H1 (cell line): ENCODE results near the gene PXDN. TPM values are rescaled to one million over a fixed set of nuclear protein-coding genes. Genes with fewer than 3 reads are reported as not detected.

Source experiments
- CTCF ChIA-PET: fragments of 300-600 bp; sonication (Branson Sonifier 250); formaldehyde crosslinking; loops from one replicate; lab custom pipeline; 2021; ENCODE audit not compliant: partially characterized antibody; lab: Charles Lee
- POLR2A ChIA-PET: fragments of 300-600 bp; sonication (Branson Sonifier 250); formaldehyde crosslinking; loops from one replicate; lab custom pipeline; 2021; ENCODE audit warnings: inconsistent platforms; ENCODE audit not compliant: partially characterized antibody; lab: Charles Lee
- DNase-seq, 2 experiments: peaks; one replicate each; pipeline versions ENCODE4 v3.0.0 to v3.0.0-alpha.2; 2010 to 2022; ENCODE audit warnings: low spot score in 2 of 2, low read depth in 1 of 2, mixed read lengths in 1 of 2
- FAIRE-seq: peaks from 2 replicates; lab custom pipeline; 2011; peaks lifted over from hg19 to GRCh38; lab: Jason Lieb, UNC
- H2AFZ ChIP-seq: 2 replicates; pipeline ENCODE4 v1.8.1; 2012; ENCODE audit warnings: low read length, inconsistent platforms
- H2AK5ac ChIP-seq: 2 replicates; pipeline ENCODE4 v1.6.1; 2013; ENCODE audit warnings: low read depth, low read length
- H2BK120ac ChIP-seq: replicated peaks from 2 replicates; pipeline ENCODE3; 2013; ENCODE audit warnings: low read depth, low read length, inconsistent platforms
- H2BK12ac ChIP-seq: 2 replicates; pipeline ENCODE4 v1.6.1; 2013; ENCODE audit warnings: low read depth, low read length
- H2BK15ac ChIP-seq: 2 replicates; pipeline ENCODE4 v1.6.1; 2013; ENCODE audit warnings: low read length
- H2BK20ac ChIP-seq: 2 replicates; pipeline ENCODE4 v1.6.1; 2013; ENCODE audit warnings: low read length
- H2BK5ac ChIP-seq: 2 replicates; pipeline ENCODE4 v1.6.1; 2013; ENCODE audit warnings: low read depth, low read length
- H3K14ac ChIP-seq: 2 replicates; pipeline ENCODE4 v1.6.1; 2013; ENCODE audit warnings: inconsistent platforms; ENCODE audit not compliant: insufficient read length
- H3K18ac ChIP-seq: 2 replicates; pipeline ENCODE4 v1.6.1; 2013; ENCODE audit warnings: low read length; ENCODE audit errors: extremely low read depth
- H3K23ac ChIP-seq: 2 replicates; pipeline ENCODE4 v1.6.1; 2013; ENCODE audit warnings: inconsistent platforms; ENCODE audit not compliant: insufficient read length
- H3K23me2 ChIP-seq: 2 replicates; pipeline ENCODE4 v1.6.1; 2013; ENCODE audit warnings: low read depth, low read length
- H3K27ac ChIP-seq: 2 replicates; pipeline ENCODE4 v1.6.1; 2011; ENCODE audit warnings: low read depth, low read length, inconsistent platforms
- H3K27me3 ChIP-seq, 4 experiments: replicated peaks in 1 of 4; 1 replicate in 1 of 4; 2 replicates in 3 of 4; pipeline versions ENCODE4 v1.6.1 to v1.8.1; 2011 to 2013; ENCODE audit warnings: low read length in 3 of 4, mild to moderate bottlenecking in 3 of 4, inconsistent platforms in 2 of 4, mixed read lengths in 2 of 4, moderate library complexity in 1 of 4; ENCODE audit not compliant: control insufficient read depth in 3 of 4, insufficient read depth in 3 of 4; ENCODE audit errors: extremely low read depth in 1 of 4
- H3K36me3 ChIP-seq, 4 experiments: 2 replicates each; pipeline versions ENCODE4 v1.6.1 to v1.8.1; 2011 to 2013; ENCODE audit warnings: mild to moderate bottlenecking in 4 of 4, low read length in 3 of 4, moderate library complexity in 2 of 4, control low read depth in 1 of 4, inconsistent platforms in 1 of 4; ENCODE audit not compliant: insufficient read depth in 4 of 4, control insufficient read depth in 2 of 4
- H3K4ac ChIP-seq: replicated peaks from 2 replicates; pipeline ENCODE3; 2013; ENCODE audit warnings: low read length, low read depth, mixed read lengths, inconsistent platforms; ENCODE audit not compliant: insufficient read length
- H3K4me1 ChIP-seq, 4 experiments: replicated peaks in 1 of 4; 1 replicate in 1 of 4; 2 replicates in 3 of 4; pipeline versions ENCODE4 v1.6.1 to v1.8.1; 2011 to 2013; ENCODE audit warnings: low read length in 3 of 4, inconsistent platforms in 2 of 4, mixed read lengths in 1 of 4; ENCODE audit not compliant: insufficient read depth in 4 of 4, control insufficient read depth in 3 of 4
- H3K4me2 ChIP-seq, 2 experiments: 2 replicates each; pipeline versions ENCODE4 v1.6.1 to v1.8.1; 2011 to 2013; ENCODE audit warnings: low read depth in 2 of 2, low read length in 2 of 2, control low read depth in 1 of 2, inconsistent platforms in 1 of 2, mild to moderate bottlenecking in 1 of 2; ENCODE audit not compliant: insufficient read depth in 1 of 2
- H3K4me3 ChIP-seq, 4 experiments: fragments of 200-600, 300-600 bp in 1 of 4; sonication (generic), shearing (Covaris generic), sonication (Bioruptor Twin) in 1 of 4; 2 replicates each; pipeline versions ENCODE4 v1.5.1 to v1.8.1; 2011 to 2016; ENCODE audit warnings: low read length in 4 of 4, low read depth in 3 of 4, control low read depth in 2 of 4, inconsistent platforms in 2 of 4, mild to moderate bottlenecking in 2 of 4, mixed read lengths in 1 of 4, moderate library complexity in 1 of 4; ENCODE audit not compliant: insufficient read depth in 2 of 4; ENCODE audit errors: extremely low read depth in 1 of 4
- H3K56ac ChIP-seq: replicated peaks from 2 replicates; pipeline ENCODE3; 2013; ENCODE audit warnings: low read depth, mild to moderate bottlenecking, mixed read lengths, low read length, inconsistent platforms; ENCODE audit not compliant: insufficient read length
- H3K79me1 ChIP-seq: 2 replicates; pipeline ENCODE4 v1.6.1; 2013; ENCODE audit warnings: low read depth, low read length, control low read depth
- H3K79me2 ChIP-seq, 2 experiments: 2 replicates each; pipeline versions ENCODE4 v1.6.1 to v1.8.1; 2012 to 2013; ENCODE audit warnings: low read length in 2 of 2, mild to moderate bottlenecking in 2 of 2, inconsistent platforms in 1 of 2; ENCODE audit not compliant: insufficient read depth in 2 of 2, control insufficient read depth in 1 of 2
- H3K9ac ChIP-seq, 4 experiments: replicated peaks in 1 of 4; 1 replicate in 1 of 4; 2 replicates in 3 of 4; pipeline versions ENCODE4 v1.6.1 to v1.8.1; 2011 to 2013; ENCODE audit warnings: low read depth in 3 of 4, low read length in 3 of 4, control low read depth in 2 of 4, mild to moderate bottlenecking in 2 of 4, moderate library complexity in 2 of 4, inconsistent platforms in 1 of 4; ENCODE audit errors: extremely low read depth in 1 of 4
- H3K9me3 ChIP-seq, 2 experiments: 2 replicates each; pipeline versions ENCODE4 v1.6.1 to v1.8.1; 2012 to 2013; ENCODE audit warnings: mild to moderate bottlenecking in 2 of 2, moderate library complexity in 2 of 2, control low read depth in 1 of 2, inconsistent platforms in 1 of 2, low read depth in 1 of 2, low read length in 1 of 2, mixed read lengths in 1 of 2; ENCODE audit not compliant: insufficient read depth in 2 of 2
- H4K20me1 ChIP-seq, 2 experiments: replicated peaks in 1 of 2; 2 replicates each; pipeline versions ENCODE3 to v1.8.1; 2011 to 2013; ENCODE audit warnings: inconsistent platforms in 2 of 2, low read length in 2 of 2, mild to moderate bottlenecking in 1 of 2; ENCODE audit not compliant: insufficient read depth in 2 of 2, control insufficient read depth in 1 of 2
- H4K5ac ChIP-seq: 2 replicates; pipeline ENCODE4 v1.6.1; 2013; ENCODE audit warnings: low read length, low read depth, mixed read lengths, inconsistent platforms; ENCODE audit not compliant: insufficient read length
- H4K8ac ChIP-seq: 2 replicates; pipeline ENCODE4 v1.8.0; 2013; ENCODE audit warnings: mild to moderate bottlenecking, moderate library complexity, low read length, inconsistent platforms; ENCODE audit not compliant: insufficient read depth; ENCODE audit errors: extremely low read depth
- H4K91ac ChIP-seq: replicated peaks from 2 replicates; pipeline ENCODE3; 2013; ENCODE audit warnings: low read length, mixed read lengths, inconsistent platforms; ENCODE audit not compliant: insufficient read length
- EZH2 ChIP-seq: fragments of 200-600 bp; sonication (generic); IDR thresholded peaks from 2 replicates; pipeline ENCODE4 v1.7.1; 2012; ENCODE audit warnings: low read depth, mild to moderate bottlenecking, moderate library complexity, low read length, inconsistent platforms; ENCODE audit not compliant: severe bottlenecking
- GTF2F1 ChIP-seq: IDR thresholded peaks from 2 replicates; pipeline ENCODE4 v1.6.1; 2012; ENCODE audit warnings: low read depth, low read length, improper control_type of control experiment, borderline replicate concordance
- WGBS, 2 experiments: shearing (Covaris generic) in 1 of 2; methylation state at CpG; one replicate each; pipeline versions ENCODE4 v1.1.6 to v1.1.7; 2013 to 2015; ENCODE audit warnings: low lambda C conversion rate in 2 of 2, mixed read lengths in 2 of 2, inconsistent platforms in 1 of 2, low coverage in 1 of 2, missing lambda C conversion rate in 1 of 2; ENCODE audit not compliant: insufficient replicate concordance in 2 of 2, insufficient coverage in 1 of 2, insufficient read length in 1 of 2; ENCODE audit errors: extremely low coverage in 1 of 2, missing lambda C conversion rate in 1 of 2; 5-methylcytosine and 5-hydroxymethylcytosine counted together
- polyA plus RNA-seq, 7 experiments: library from polyadenylated mRNA; depleted of rRNA in 3 of 7; stranded (reverse) in 5 of 7; unstranded in 2 of 7; fragments of >200 nt in 5 of 7; fragments of 200-250 nt in 2 of 7; gene quantifications; 1 replicate in 5 of 7; 2 replicates in 1 of 7; 4 replicates in 1 of 7; pipeline versions ENCODE4 v1.2.1 to v1.2.3, GENCODE V29; 2011 to 2013; ENCODE audit warnings: missing spikeins in 2 of 7, mixed read lengths in 2 of 7
- total RNA-seq: library from RNA; stranded (reverse); fragmentation: NEBNext Ultra II Directional; extraction: Animal tissue kit (Norgen Biotek cat#: 25700); gene quantifications from 2 replicates; pipeline ENCODE4 v1.2.1, GENCODE V29; 2021

PXDN gene
- total and polyA plus RNA-seq, 2 of the 8 experiments (the other 6 are each of a cell fraction or from before 2014, with no cell fraction given): 104 to 141 TPM

DNA sequence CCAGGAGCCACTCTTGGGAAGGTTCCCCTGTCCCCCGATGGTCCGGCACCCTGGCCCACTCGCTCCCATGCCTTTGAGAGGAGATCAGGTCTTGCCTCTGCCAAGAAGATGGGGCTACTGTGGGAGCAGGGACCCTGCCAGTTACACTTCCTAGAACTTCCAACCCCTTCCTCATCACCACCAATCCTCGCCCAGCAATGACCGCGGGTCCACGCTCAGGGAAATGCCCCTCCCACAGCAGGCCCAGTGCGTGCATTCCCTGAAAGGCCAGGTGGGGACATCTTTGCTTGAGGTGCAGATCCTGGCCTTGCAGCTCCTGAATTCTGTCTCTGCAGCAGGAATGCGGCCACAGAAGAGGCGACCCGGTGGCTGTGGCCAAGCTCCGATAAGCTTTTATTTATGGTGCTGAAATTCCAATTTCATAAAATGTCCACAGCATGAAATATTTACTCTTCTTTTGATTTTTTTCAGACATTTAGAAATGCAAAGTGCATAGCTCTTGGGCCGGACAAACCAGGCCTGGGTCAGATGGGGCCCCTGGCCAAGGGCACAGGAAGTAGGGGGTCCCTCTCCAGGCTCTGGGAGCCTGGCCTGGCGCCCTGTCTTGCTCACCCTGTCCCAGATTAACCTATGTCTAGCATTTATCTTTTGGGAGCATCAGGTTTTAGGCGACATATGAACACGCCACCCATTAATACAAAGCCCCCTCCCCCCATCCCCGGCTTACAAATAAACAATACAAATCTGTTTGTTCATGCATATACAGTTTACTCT, 29.8 kb downstream of the PXDN start:
- Histone ChIP-seq H3K79me1 (peaks cover 34% of the 10 kb centered on the region), H3K4me1 (peaks cover 0 to 18% (median 1%) of the 10 kb centered on the region in 4 experiments; a peak in 5 of 7 replicates), H3K4me2 (no peak overlapping the region), H3K23ac (no peak overlapping the region), H3K9me3 (no peaks in the 10 kb centered on the region), H3K4ac (no peak overlapping the region), H2BK120ac (no peak overlapping the region), H3K56ac (no peak overlapping the region), H3K9ac (no peak overlapping the region), H2AK5ac (no peak overlapping the region), H2BK20ac (no peak overlapping the region), H3K79me2 (peaks cover 0 to 71% of the 10 kb centered on the region in 2 experiments; a peak in 3 of 4 replicates), H2AFZ (no peak overlapping the region), H3K18ac (no peak overlapping the region), H2BK5ac (no peak overlapping the region), H4K5ac (no peak overlapping the region), H3K27me3 (no peaks in the 10 kb centered on the region), H4K8ac (no peak overlapping the region), H3K27ac (no peak overlapping the region), H3K23me2 (peaks cover 15% of the 10 kb centered on the region; the same call in 1 of the 2 replicates), H3K36me3 (no peaks in the 10 kb centered on the region), H3K14ac (no peak overlapping the region), H2BK15ac (no peak overlapping the region), H4K91ac (no peak overlapping the region), H4K20me1 (peaks cover 8 to 33% of the 10 kb centered on the region in 2 experiments), H3K4me3 (no peak overlapping the region), H2BK12ac (no peak overlapping the region)
- FAIRE-seq (no peak), DNase-seq (no peak)
- ChIA-PET CTCF (interaction anchor here (1.0 kb wide), 1 partner anchor 17 kb away, joined by 3 read pairs; no protein-coding TSS in a partner anchor), POLR2A (interaction anchor here (0.6 to 1.5 kb wide), 3 partner anchors 14 to 274 kb away, joined by 3 to 6 read pairs (median 3); no protein-coding TSS in a partner anchor)
- TF ChIP-seq EZH2: no peak
- TF ChIP-seq GTF2F1: no peak
- WGBS, 2 experiments: 86% methylated on average over 17 of the region's 17 CpGs; no CpG with 5 or more reads in 1 of the 2 experiments
